ENCODE measurements around the gene MYL2.

Gene MYL2

DNA sequence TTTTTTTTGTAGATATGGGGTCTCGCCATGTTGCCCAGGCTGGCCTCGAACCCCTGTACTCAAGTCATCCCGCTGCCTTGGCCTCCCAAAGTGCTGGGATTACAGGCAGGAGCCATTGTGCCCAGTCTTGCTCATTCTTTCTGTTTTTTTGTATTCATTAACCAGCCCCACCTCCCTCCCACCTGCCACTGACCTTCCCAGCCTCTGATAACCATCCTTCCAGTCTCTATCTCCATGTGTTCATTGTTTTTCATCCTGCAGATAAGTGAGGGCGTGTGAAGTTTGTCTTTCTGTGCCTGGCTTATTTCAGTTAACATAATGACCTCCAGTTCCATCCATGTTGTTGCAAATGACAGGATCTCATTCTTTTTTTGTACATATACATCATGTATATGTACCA, 19.0 kb downstream of the MYL2 start:
- no peak for DNase-seq (ENCODE audit: extremely low read depth in 1 of 2, low read depth in 1 of 2)

DNA sequence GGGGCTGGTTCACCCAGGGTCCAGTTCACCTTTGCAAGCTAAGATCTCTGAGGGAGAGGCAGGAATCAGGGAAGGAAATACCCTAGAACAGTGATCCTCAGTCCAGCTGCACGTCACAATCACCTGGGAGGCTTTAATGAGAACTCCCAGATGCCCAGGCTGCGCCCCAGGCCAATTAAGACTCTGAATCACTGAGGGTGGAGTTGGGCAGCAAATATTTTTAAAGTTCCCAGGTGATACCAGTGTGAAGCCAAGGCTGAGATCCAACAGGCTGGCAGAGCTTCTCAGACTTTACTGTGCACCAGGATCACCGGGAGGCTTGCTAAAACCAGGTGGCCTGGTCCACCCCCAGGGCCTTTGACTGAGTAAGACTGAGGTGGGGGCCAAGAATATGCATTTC, 23.8 kb downstream of the MYL2 start:
- DNase-seq (ENCODE audit: extremely low read depth in 1 of 2, low read depth in 1 of 2), result no peak

DNA sequence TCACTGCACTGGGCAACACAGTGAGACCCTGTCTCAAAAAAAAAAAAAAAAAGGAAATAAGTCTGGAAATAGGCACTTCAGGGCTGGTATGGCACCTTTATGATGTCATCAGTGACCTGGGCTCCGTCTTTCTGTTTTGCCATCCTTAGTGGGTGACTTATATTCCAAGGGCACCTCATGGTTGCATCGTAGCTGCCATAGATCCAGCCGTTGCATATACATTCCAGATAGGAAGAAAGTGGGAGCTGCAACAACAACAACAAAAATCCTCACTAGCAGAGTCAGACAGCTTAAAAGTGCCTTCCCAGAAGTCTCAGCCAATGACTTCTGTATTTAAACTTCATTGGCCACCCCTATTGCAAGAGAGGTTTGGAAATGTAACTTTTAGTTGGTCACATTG, 26.4 kb downstream of the MYL2 start:
- no peak for DNase-seq (ENCODE audit: extremely low read depth in 1 of 2, low read depth in 1 of 2)

DNA sequence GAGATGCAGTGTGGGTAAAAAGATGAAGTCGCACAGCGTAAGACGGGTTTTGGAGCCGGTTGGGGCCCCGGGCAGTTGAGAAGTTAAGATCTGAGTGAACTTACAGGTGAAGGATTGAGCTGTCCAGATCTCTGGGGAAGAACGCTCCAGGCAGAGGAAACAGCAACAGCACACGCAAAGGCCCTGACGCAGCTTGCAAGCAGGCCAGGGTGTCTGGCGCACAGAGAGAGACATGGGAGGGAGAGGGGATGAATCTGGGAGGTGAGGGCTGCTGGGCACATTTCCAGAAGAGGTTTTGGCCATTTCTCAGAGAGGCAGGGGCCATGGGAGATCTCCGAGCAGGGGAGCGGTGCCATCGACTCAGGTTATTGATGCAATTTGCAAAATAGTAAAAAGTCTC, 31.0 kb downstream of the MYL2 start:
- no peak for DNase-seq (ENCODE audit: extremely low read depth in 1 of 2, low read depth in 1 of 2)

DNA sequence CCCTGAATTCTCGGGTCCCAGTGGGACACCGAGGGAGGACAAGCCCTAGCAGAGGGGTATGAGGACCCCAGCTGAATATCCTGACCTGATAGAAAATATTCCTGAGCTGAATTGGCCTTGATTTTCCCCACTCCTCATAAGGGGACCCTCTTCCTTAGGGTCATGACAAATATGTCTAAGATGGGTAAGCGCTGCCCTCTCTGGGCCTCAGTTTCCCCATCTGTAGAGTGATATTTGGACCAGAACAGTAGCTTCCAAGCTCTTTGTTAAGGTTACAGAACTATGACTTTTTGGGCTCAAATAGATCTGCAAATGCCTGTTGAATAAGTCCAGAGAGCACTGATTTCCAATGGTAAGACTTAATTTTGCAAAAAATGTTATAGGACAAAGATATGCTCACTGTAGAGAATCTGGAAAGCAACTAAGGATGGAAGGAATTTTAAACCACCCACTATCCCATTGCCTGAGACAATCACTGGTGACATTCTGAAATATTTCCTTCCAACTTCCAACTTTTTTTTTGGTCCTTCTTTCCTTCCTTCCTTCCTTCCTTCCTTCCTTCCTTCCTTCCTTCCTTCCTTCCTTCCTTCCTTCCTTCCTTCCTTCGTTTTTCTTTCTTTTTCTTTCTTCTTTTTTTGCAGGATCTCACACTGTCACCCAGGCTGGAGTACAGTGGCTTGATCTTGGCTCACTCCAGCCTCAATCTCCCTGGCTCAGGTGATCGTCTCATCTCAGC, 32.0 kb downstream of the MYL2 start:
- DNase-seq (ENCODE audit: extremely low read depth in 1 of 2, low read depth in 1 of 2), result no peak

DNA sequence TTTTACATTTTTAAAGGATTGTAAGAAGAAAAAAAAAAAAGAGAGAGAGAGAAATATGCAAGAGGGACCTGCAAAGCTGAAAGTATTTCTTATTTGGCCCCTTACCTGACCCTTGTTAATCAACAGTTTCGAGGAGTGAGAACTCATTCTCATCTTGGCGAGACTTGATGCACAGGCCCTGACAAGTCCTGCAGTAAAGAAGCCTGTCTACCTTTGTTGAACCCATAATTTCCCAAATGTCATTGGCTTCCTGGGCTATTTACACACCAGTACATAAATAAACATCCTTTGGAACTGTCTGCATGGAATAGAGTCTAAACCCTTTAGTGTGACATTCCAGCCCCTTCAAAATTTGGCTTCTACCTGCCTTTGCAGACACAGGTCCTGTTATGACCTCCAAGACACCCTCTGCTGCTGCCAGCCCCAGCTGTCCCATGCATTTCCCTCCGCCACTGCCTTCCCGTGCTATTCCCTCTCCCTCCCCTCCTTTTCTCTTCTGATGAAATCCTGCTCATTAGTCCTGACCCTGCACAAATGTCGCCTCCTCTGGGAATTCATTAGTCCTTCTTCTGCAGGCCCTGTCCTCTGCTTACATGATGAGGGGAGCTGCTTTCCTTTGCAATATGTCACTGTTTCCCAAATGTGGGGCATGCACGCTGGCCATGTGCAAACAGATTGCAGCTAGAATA, 35.1 kb downstream of the MYL2 start:
- no peak for DNase-seq (ENCODE audit: extremely low read depth in 1 of 2, low read depth in 1 of 2)

DNA sequence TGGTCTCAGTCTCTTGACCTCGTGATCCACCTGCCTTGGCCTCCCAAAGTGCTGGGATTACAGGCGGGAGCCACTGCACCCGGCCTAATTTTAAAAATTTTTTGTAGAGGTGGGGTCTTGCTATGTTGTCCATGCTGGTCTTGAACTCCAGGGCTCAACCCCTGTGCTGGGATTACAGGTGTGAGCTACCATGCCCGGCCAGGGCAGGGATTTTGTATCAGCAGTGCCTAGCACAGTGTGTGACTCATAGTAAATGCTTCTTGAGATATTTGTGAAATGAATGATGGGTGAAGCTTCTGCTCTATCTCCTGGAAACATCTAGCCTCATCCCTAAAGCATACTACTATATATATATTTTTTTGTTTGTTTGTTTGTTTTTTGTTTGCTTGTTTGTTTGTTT, 37.1 kb downstream of the MYL2 start:
- DNase-seq (ENCODE audit: extremely low read depth in 1 of 2, low read depth in 1 of 2), result no peak

DNA sequence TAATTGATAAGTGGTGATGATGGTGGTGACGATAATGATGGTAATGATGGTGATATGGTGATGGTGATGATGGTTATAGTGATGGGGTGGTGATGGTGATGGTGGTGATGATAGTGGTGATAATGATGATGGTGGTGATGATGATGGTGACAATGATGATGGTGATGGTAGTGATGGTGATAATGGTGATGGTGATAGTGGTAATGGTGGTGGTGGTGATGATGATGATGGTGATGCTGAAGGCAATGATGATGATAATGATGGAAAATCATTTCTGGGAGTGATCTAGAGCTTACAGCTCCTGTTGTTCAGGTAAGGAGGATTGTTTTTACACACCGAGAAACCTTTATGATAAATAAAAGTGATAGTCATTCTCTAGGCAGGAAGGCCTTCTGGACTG, 39.7 kb downstream of the MYL2 start:
- no peak for DNase-seq (ENCODE audit: extremely low read depth in 1 of 2, low read depth in 1 of 2)

DNA sequence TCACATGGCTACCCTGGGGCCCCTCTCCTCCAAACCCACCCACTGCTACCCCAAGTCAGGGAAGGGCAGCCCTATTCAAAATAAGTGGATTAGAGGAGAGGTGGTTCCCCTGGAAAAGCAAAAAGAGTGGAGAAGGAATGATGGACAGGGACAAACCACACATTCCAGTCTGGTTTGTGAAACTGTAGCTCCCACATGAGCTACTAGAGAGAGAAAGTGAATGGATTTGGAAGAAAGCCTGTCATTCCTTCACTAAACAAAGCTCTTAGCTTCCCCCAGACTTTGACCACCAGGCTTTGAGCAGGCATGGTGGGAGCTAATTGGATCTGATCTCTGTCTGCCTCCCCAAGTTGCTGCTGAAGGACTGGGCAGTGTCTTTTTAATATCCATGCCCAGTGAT, 45.6 kb downstream of the MYL2 start:
- no peak for DNase-seq (ENCODE audit: extremely low read depth in 1 of 2, low read depth in 1 of 2)

DNA sequence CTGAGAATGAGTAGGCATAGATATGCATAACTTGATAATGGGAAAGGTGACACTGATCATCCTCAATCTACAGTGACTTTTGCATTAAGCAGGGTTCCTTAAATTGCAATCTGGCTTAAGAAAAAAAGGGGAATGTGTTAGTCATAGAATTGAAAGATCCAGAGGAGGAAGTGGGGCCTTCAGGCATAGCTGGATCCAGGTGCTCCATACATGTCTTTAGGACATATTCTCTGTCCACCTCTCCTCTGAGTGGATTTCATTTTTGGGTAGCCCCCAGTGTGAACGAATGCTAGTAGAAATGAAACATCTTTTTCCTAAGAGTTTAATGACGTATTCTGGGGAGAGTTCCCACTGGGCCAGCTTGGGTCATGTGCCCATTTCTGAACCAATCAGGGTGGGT, 46.0 kb downstream of the MYL2 start:
- DNase-seq (ENCODE audit: extremely low read depth in 1 of 2, low read depth in 1 of 2), result no peak

DNA sequence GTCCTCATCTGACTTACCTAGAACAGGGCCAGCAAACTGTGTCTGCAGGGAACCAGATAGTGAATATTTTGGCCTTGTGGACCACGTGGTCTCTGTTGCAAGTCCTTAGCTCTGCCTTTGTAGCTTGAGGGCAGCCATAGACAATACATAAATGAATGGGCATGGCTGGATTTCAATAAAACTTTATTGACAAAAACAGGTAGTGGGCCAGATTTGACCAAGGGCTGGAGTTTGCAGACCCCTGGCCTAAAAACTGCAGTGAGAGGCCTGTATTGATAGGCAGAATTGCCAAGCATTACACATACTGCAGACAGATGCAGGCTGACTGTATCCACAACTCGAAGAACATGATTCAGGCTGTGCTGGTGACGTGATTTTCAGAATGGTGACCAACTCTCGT, 48.3 kb downstream of the MYL2 start:
- no peak for DNase-seq (ENCODE audit: extremely low read depth in 1 of 2, low read depth in 1 of 2)

DNA sequence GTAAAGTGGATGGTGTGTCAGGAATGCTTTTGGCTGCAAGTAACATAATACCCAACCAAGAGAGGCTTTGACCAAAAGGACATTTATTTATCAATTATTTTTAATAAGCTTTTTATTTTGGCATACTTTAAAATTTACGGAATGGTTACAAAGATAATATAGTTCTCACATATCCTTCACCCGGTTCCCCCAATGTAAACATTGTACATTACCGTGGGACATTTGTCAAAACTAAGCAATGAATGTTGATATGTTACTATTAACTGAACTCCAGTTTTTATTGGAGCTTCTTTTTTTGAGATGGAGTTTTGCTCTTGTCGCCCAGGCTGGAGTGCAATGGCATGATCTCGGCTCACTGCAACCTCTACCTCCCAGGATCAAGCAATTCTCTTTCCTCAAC, 50.6 kb downstream of the MYL2 start:
- no peak for DNase-seq (ENCODE audit: extremely low read depth in 1 of 2, low read depth in 1 of 2)

DNA sequence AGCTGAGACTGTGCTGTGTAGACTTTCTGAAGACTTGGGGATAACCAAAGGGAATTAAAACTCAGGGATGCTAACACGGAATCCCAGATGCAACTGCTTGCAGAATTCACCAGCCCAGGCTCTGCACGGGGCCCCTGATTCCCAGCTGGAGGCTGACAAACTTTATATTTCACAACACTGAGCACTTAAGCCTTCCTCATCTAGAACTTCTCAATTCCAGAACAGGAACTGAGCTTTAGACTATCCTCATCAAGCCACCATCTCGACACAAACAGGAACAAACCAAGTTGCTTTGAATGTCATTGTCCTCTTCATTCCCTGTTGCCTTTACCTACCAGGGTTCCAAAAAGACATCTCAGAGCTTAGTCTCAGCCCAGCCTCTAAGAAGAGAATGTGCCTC, 51.4 kb downstream of the MYL2 start:
- DNase-seq (ENCODE audit: extremely low read depth in 1 of 2, low read depth in 1 of 2), result no peak

DNA sequence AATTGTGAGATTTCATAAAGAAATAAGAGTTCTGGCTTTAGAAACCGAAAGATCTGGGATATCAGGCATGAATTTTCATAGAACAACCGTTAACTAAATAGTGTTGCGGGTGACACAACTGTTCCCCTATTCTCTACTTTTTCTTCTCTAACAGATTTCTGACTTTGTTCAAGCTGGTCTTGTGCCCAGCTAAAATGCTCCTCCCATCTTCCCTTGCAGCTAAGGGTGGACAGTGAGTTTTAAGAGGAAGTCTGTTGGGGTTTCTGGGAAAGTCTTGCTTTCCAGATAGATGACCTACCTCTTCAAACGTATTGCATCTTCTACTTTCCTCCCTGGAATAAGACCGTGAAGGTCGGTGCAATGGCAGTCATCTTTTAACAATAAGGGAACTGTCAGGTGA, 54.9 kb downstream of the MYL2 start:
- DNase-seq (ENCODE audit: extremely low read depth in 1 of 2, low read depth in 1 of 2), result no peak

DNA sequence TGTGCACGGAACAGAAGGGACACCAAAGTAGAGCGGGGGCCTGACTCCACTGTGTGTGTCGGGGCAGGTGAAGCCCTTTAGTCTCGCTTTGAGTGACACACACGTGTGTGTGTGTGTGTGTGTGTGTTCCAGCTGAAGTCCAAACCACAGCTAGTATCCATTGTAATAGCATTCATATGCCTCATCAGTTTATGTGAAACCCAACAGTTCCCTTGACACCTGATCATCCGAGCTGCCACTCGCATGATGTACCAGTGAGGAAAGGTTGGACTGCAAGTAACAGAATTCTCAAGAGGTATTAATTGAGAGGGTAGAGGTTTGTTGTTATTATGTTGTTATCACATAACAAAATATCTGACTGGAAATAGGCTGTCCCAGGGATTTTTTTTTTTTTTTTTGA, 57.2 kb downstream of the MYL2 start:
- no peak for DNase-seq (ENCODE audit: extremely low read depth in 1 of 2, low read depth in 1 of 2)

DNA sequence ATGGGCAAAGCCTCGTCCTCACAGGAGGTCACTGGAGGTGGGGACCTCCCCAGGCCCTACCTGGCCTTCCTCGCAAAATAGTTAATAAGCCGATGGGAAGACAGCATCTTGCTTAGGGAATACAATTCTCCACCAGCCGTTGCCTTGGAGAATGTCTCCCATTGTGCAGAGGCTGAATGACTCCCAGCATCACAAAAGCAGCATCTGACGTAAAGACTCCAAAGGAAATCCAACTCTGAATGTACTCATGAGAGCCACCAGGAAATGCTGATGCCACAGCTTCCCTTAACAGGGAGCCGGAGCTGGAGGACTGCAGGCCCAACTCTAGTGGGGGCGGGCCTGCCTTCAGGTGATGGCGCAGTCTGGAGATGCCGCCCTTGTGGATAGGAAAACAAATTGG, 58.0 kb downstream of the MYL2 start:
- no peak for DNase-seq (ENCODE audit: extremely low read depth in 1 of 2, low read depth in 1 of 2)

DNA sequence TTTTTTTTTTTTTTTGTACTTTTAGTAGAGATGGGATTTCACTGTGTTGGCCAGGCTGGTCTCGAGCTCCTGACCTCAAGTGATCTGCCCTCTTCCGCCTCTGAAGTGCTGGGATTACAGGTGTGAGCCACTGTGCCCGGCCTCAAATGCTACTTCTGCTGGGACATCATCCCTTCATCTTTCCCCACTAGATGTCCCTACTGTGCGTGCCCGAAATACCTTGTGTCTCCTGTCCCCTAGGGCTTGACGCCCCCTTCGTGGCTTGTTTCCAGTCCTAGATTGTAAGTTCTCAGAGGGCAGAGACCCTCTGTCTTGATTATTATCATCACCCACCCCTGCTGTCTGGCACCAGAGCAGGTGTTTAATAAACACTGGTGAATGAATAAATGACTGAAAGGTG, 58.6 kb downstream of the MYL2 start:
- DNase-seq (ENCODE audit: extremely low read depth in 1 of 2, low read depth in 1 of 2), result no peak

Measured in stimulated activated CD8-positive, alpha-beta memory T cell treated with anti-CD3 and anti-CD28 coated beads, Interleukin-7, amount 100 ng/mL, for 48 hours (primary cell).